ENCODE results near the gene JAM3. TPM values are rescaled to one million over a fixed set of nuclear protein-coding genes. Genes with fewer than 3 reads are reported as not detected.
"Not testable (repeated sequence)": the region's sequence is repeated elsewhere in the genome, so short reads cannot be mapped to it uniquely, and the experiment has no call there.

The JAM3 gene
- total RNA-seq, 1 donor from 2014 or later, result 18.3 TPM

DNA sequence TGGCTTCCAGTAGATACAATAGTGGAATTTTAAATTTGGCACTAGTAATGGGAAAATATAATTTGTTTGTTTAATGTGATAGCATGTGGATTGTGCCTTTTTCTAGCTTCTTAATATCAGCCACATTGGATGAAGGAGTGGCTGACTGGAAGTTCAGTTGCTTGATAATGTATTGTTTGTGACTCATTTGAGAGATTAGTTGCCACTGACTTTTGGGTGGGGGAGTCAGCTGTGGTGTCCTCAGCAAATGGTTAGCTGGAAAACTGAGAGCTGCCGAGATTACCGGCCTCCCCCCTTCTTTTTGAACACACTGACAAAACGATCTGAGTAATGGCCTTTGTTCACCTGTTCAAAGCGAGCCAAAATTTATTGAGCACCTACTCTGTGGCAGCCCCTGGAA lies 5.5 kb downstream of the JAM3 start:
- intact Hi-C loops (cut with micrococcal nuclease), result no loop called here
- no peak for DNase-seq
- ATAC-seq, result no peak

DNA sequence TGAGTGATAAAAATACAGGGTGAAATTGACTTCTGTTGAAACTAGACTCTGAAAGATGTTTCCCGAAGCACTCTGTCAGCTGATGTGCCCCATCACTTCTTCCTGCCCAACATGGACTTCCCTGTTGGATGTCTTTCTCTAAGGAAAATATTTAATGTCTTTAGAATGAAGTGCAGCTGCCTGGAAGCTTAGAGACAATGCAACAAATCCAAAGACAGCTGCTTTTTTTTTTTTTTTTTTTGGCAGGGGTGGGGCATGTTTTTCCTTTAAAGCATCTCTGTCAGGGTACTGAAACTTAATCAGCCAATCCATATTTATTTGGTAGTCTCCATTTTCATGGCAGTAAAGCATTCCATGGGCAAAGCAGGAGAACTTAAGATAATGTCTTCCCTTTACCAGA lies 5.9 kb downstream of the JAM3 start:
- ATAC-seq (no peak), DNase-seq (no peak)
- intact Hi-C loops (cut with micrococcal nuclease), result no loop called here

DNA sequence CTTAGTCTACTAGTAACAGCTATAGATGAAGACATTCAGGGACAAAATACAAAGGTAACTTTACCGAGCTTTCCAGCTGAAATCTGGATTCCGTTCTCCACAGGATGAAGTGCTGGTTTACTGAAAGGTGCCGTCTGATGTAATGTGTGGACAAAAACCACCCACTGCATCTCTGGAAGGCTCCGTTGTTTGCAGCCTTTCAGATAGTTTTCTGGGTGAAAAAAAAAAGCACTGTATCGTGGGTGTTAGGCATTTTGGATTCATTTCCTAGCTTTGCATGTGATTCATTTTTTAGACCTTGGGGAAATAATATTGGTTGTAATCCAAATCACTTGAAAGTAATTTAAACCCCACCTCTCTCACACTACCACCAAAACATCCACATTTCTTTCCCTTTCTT lies 10.4 kb downstream of the JAM3 start:
- intact Hi-C loops (cut with micrococcal nuclease), result no loop called here
- ATAC-seq, result no peak
- DNase-seq, result no peak

DNA sequence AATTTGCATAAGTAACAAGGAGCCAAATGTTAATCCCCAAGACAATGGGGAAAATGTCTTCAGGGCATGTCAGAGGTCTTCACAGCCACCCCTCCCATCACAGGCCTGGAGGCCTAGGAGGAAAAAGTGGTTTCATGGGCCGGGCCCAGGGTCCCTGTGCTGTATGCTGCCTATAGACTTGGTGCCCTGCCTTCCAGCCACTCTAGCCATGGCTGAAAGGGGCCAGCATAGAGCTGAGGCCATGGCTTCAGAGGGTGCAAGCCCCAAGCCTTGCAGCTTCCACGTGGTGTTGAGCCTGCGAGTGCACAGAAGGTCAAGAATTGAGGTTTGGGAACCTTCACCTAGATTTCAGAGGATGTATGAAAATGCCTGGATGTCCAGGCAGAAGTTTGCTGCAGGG lies 12.4 kb downstream of the JAM3 start:
- intact Hi-C loops (cut with micrococcal nuclease); DNase-seq; ATAC-seq: not testable (repeated sequence)

DNA sequence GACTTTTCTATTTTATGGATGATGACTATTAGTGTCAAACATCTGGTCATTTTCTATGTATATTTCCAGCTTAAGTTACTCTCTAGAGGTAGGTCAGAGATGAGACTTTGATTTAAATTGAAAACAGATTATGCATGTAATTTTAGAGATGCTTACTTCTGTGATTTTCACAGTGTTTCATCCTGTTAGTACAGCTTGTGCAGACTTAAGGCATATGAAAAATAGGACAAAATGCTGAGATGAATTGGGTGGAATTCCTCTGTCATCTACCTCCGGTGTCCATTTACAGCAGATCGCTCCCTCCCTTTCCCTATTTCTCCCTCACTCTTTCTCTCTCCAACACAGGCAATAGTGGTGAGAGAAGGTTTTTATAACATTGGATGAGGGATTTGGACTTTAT lies 14.1 kb downstream of the JAM3 start:
- ATAC-seq, result no peak
- intact Hi-C loops (cut with micrococcal nuclease), result no loop called here
- no peak for DNase-seq

DNA sequence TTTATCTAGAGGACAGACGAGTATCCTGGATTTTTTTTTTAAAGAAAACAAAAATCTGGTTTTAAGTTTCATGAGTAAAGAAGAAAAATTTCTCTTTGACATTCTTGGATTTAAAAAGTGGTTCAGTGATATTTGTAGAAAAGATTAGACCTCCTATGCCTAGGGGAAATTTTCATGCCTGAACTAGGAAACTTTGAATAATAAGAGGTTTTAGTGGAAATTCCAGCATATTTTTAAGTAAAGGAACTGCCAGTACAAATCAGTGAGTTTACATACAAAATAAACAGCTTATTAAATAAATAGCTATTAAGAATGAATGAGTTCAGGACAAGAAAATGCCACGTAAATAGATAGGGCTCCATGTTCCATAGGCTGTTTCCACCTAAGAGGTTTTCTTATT lies 17.5 kb downstream of the JAM3 start:
- intact Hi-C loops (cut with micrococcal nuclease), result no loop called here
- no peak for ATAC-seq
- DNase-seq, result no peak

DNA sequence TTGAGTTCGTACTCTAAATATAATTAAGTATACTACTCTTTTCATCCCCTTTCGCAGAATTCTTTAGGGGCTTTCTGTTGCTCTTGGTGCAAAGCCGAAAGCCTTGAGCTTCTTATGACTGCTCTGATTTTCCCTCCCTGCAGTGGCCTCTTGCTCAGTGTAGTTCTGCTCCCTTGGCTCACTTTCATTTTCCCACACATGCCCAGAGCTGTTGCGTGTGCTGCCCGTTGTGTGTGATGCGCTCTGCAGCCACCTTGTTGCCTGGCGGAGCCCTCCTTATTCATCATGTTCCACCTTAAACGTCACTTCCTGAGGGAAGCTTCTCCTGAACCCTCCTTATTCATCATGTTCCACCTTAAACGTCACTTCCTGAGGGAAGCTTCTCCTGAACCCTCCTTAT lies 23.1 kb downstream of the JAM3 start:
- intact Hi-C loops (cut with micrococcal nuclease); ATAC-seq: not testable (repeated sequence)

DNA sequence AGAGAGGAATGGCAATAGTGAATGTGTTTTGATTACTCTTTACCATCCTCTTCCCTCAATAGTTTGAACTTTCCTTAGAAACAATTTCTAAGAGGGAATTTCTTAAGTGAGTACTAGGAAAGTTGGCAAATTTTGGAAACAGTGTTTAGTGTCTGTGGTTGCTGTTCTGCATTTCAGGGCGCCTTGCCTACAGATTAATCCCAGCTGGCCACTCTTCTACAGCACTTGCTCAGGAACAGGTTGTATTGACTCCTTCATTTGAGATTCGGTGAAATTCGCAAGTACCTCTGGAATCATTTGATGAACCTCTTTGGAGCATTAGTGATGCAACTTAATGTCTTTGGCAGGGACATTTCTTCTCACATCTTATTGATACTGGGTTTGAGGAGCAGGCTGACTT lies 28.3 kb downstream of the JAM3 start:
- intact Hi-C loops (cut with micrococcal nuclease), result no loop called here
- ATAC-seq (no peak), DNase-seq (no peak)

More for the DNA sequence above, 23.1 kb downstream of the JAM3 start:
- not testable (repeated sequence) for DNase-seq

DNA sequence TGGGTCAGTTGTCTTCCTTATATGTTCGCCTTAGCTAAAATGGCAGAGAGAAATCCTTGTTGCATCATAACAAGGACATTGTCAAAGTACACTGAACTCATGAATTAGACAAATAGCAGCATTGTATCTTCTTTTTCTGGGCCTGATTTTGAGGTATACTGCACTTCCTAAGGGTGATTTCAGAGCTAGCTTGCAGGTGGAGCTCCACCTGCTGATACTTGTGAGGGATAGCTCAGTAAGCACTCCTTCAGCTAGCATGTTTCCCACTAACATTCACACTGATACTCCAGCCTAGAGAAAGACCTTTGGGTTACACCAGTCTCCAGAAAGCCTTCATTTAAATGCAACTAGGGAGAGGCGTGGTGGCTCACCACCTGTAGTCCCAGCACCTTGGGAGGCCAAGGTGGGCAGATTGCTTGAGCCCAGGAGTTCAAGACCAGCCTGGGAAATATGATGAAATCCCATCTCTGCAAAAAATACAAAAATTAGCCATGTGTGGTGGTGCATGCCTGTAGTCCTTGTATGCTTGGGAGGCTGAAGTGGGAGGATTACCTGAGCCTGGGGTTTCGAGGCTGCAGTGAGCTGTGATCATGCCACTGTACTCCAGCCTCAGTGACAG lies 29.8 kb downstream of the JAM3 start:
- intact Hi-C loops (cut with micrococcal nuclease), result no loop called here
- DNase-seq (no peak), ATAC-seq (no peak)

DNA sequence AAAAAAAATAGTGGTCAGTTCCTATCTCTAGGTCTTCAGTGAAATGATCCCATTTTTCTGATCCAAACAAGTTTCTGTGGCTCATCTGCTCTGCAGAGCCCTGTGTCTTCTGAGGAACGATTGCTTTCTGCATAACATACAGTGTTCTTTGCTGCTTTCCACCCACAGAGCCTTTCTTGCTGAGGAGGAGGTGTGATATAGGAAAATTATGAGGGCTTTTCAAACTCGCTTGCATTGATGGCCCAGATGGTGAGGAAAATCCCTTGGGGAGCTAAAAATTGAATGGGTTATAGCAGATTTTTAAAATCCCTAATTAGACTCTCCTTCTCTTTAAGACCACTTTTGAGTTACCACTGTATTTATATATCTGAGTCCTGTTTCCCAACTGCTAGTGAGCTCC lies 31.3 kb downstream of the JAM3 start:
- ATAC-seq, result no peak
- intact Hi-C loops (cut with micrococcal nuclease), result no loop called here
- DNase-seq, result no peak

DNA sequence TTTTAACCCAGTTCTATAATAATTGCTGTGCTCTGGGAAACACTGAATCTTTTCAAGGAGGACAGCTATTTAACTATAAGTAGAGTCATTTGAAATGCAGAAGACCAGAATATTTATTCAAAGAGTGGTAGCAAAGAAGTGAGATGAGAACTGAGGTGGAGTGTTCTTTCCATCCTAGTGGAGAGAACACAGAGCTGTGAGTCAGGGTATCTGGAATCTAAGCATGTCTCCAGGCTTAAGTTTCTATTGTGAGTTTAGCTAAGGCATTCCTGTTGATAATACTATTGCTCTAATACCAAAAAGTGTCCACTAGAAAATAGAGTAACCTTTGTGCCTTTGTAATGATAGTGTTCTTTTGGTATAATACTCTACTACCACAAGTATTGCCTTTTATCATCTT lies 32.4 kb downstream of the JAM3 start:
- intact Hi-C loops (cut with micrococcal nuclease), result no loop called here
- ATAC-seq (no peak), DNase-seq (no peak)

DNA sequence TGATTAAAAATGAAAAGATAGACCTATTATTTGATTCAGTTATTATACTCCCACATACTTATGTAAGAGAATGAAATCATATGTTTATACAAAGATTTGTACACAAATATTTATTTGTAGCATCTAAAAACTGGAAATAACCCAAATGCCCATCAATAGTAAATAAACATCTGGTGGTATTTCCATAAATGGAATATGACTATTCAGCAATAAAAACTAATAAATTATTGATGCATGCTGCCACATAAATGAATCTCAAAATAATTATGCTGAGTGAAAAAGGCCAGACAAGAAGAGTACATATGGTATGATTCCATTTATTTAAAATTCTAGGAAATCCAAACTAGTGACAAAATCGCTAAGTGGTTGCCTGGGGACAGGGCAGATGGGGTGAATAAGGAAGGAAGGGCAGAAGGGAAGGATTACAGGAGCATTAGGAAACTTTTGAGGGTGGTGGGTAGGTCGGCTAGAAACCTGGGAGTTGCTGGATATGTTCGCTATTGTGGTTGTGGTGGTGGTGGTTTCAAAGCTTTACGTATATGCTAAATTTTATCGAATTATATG lies 41.5 kb downstream of the JAM3 start:
- ATAC-seq (no peak), DNase-seq (no peak)
- intact Hi-C loops (cut with micrococcal nuclease), result no loop called here

DNA sequence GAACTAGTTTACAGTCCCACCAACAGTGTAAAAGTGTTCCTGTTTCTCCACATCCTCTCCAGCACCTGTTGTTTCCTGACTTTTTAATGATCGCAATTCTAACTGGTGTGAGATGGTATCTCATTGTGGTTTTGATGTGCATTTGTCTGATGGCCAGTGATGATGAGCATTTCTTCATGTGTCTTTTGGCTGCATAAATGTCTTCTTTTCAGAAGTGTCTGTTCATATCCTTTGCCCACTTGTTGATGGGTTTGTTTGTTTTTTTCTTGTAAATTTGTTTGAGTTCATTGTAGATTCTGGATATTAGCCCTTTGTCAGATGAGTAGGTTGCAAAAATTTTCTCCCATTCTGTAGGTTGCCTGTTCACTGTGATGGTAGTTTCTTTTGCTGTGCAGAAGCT lies 44.9 kb downstream of the JAM3 start:
- ATAC-seq; intact Hi-C loops (cut with micrococcal nuclease); DNase-seq: not testable (repeated sequence)

DNA sequence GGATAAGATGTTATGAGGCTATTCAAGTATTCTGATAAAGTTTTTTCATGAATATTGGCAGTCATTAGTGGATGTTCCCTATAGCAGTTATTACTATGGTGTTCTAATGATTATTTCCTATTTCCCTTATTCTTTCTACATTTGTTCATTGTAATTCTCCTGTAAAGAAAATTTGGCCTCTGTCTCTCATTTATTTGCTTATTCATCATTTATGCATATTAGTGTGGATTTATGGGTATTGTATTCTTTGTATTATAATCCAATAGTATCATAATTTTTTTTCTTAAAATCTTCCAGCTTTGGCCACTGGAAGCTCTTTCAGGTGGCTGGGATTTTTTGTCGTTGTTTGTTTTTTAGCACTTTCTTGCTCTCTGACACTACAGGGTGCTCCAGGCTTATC lies 47.3 kb downstream of the JAM3 start:
- DNase-seq (no peak), ATAC-seq (no peak)
- intact Hi-C loops (cut with micrococcal nuclease), result no loop called here

DNA sequence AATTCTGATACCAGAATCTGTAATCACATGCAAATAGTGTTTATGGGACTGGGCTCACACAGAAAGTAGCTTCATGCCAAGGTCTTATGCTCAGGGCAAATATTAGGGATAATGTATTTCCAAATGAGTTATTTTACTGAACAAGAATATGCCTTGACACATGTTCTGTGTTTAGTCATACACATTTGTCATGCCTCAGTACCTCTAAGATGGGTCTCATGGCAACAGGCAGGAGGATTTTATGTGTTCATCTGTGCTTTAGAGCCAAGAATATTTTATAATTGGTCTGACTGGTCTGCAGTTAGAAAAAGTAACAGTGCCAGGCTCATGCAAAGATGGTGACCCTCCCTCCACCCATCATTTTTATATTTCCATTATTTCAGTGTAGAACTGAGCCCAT lies 49.1 kb downstream of the JAM3 start:
- DNase-seq (no peak), ATAC-seq (no peak)
- intact Hi-C loops (cut with micrococcal nuclease), result no loop called here

DNA sequence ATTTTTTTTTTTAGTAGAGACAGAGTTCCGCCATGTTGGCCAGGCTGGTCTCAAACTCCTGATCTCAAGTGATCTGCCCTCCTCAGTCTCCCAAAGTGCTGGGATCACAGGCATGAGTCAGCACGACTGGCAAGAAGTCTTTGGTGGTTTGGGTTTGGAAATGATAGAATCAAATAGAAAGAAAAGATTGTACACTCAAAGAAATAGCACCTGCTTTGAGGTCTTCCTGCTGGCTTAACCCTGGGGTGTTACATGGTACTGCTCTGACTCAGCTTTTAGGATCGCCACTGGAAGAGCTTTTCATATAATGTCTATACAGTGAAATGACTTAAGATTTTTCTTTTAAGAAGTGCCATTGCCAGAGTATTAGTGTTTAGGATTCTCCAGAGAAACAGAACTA lies 50.2 kb downstream of the JAM3 start:
- intact Hi-C loops (cut with micrococcal nuclease), result no loop called here
- ATAC-seq, result no peak

DNA sequence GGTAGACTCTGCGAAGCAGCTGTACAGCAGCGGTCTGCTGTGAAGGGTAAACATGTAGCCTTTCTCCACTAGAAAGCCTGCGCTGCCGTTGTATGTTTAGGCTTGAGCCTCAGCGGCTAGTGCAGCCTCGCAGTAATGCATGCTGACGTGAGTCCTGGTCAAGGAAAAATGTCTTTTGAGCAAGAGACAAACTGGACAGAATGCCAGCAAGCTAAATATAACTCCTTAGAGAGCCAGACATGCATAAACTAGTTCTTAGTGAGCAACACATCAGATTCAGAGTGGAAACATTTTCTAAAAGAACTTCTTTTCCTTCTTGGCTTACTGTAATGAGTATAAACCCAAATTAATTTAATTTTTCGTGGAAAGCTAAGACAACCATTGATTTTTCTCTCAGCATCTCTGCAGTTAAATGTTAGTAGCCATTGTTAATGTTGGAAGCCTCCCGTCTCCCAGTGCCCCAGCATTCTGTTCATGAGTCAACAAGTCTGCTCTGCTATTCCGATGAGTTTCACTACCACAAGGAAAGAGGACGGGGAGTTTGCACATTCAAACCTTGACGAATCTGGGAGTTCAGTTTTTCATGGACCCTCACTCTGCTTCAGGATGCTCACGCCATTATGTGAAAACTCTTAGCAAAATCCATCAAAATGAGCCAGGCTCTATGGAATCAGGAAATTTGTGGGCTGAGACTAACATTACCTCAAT lies 51.4 kb downstream of the JAM3 start:
- intact Hi-C loops (cut with micrococcal nuclease), result no loop called here
- ATAC-seq, result peak; percentile 83

More for the DNA sequence above, 50.2 kb downstream of the JAM3 start:
- DNase-seq, result no peak

DNA sequence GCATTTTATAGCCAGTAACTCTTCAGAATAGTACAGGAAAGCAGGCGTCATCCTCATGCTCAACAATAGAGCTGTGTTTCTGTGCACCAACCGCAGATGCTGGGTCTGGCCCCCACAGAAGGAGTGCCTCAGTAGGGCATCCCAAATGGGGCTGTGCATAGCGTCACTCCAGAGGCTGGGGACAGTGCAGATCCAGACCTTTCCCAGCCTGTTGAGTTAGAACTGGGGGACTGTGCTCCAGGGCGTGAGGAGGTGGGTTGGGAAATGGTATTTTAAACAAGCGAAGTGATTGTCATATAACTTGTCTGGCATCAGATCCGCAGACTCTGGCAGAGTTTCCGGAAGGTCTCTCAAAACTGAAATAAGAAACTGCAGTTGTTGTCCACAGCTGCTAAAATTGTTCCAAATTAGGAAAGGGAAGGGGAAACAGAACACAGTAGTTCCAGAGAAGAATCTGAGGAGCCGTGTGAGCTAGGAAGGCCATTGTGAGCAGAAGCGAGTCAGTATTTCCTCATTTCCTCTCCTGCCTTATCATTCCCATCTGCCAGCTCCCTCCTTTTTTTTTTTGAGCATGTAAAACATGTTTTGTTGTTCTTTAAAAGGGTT lies 52.2 kb downstream of the JAM3 start:
- ATAC-seq (peak; percentile 46), DNase-seq (peak; percentile 33)
- intact Hi-C loops (cut with micrococcal nuclease), result no loop called here

More for the DNA sequence above, 51.4 kb downstream of the JAM3 start:
- DNase-seq, result peak; percentile 66

DNA sequence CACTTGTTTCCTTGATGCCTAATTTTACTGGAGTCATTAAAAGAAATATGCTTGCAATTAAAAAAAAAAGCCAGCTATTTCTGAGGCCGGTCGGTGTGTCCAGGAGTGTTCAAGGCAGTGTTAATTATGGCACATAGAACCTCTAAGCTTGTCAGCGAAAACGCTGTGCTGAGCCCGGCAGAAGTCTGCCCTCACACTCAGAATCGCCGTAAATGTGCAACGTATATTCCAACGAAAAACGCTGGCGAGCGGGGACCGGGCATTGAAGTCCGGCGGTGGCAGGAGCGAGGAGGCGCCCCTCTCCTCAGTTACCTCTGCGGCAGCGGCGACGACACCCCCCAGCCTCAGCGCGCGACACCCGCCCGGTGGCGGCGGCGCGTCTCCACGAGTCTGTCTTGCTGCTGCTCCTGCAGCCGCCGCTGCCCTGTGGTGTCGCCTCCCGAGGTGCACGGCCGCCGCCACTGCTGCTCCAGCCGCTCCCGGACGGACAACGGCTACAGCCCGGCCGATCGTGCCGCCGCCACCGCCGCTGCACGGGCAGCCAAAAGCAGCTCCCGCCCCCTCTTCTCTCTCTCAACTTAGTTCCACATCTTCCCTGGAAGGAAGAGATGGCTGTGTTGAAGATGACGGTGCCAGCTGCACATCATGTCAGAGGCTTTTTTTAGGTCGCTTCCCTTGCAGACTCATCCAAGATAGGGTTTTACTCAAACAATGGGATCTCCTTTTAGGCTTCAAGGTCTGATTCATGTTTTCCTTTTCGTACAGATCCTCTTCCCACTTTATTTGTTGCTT lies 56.0 kb downstream of the JAM3 start:
- intact Hi-C loops (cut with micrococcal nuclease), result loop anchor here (5.0 kb wide), 1 partner anchor 63 kb away; no protein-coding TSS in a partner anchor
- DNase-seq (peak; percentile 79), ATAC-seq (peak; percentile 75)

Measured in left ventricle myocardium superior (tissue), 1 donor.